ENCODE data around the gene CEP192.

Gene CEP192

DNA sequence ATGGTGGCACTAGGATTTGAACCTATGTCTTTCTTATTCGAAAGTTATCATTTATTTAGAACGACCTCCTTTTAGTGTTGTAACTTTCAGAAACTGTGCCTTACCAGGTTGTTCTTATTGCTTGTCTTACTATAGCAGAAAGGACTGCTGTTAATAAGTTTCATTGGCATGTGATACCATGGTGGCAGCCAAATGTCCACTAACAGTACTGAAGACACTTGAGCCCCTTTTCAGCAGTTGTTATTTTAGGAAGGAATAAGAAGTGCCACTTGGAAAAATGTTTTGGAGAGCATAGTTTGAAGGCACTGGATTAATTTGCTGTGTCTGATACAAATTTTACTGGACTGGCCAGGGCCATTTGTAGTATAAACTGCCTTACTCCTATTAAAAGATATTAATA is 37.7 kb downstream of the CEP192 start:
- TF ChIP-seq, protein P1, sequence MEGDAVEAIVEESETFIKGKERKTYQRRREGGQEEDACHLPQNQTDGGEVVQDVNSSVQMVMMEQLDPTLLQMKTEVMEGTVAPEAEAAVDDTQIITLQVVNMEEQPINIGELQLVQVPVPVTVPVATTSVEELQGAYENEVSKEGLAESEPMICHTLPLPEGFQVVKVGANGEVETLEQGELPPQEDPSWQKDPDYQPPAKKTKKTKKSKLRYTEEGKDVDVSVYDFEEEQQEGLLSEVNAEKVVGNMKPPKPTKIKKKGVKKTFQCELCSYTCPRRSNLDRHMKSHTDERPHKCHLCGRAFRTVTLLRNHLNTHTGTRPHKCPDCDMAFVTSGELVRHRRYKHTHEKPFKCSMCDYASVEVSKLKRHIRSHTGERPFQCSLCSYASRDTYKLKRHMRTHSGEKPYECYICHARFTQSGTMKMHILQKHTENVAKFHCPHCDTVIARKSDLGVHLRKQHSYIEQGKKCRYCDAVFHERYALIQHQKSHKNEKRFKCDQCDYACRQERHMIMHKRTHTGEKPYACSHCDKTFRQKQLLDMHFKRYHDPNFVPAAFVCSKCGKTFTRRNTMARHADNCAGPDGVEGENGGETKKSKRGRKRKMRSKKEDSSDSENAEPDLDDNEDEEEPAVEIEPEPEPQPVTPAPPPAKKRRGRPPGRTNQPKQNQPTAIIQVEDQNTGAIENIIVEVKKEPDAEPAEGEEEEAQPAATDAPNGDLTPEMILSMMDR (conservative IDR thresholded peaks at IDR 0.05; ENCODE audit: low read depth, low read length): no peak
- no peak for DNase-seq (ENCODE audit: low read depth)
- no peak overlapping the region for H3K4me3 ChIP-seq (ENCODE audit: low read depth, low read length)

DNA sequence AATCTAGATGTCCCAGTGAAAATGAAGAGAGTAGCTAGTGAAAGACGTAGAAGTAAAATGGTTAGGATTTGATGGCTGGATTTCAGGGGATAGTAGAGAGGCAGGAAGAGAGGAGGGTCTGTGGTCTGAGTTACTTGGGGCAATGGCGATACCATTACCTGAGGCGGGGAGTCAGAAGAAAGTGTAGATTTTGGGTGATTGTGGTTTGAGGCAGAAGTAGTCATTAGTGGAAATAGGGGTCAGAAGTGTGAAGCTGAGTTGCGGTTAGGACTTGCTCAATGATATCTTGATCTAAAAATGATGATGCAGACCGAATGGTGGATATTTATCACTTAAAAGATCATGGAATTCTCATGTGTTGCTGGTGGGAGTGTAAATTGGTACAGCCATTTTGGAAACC is 41.0 kb downstream of the CEP192 start:
- no peak for DNase-seq (ENCODE audit: low read depth)
- no peak overlapping the region for H3K4me3 ChIP-seq (ENCODE audit: low read depth, low read length)
- TF ChIP-seq, protein P1 (conservative IDR thresholded peaks at IDR 0.05; ENCODE audit: low read depth, low read length): no peak

DNA sequence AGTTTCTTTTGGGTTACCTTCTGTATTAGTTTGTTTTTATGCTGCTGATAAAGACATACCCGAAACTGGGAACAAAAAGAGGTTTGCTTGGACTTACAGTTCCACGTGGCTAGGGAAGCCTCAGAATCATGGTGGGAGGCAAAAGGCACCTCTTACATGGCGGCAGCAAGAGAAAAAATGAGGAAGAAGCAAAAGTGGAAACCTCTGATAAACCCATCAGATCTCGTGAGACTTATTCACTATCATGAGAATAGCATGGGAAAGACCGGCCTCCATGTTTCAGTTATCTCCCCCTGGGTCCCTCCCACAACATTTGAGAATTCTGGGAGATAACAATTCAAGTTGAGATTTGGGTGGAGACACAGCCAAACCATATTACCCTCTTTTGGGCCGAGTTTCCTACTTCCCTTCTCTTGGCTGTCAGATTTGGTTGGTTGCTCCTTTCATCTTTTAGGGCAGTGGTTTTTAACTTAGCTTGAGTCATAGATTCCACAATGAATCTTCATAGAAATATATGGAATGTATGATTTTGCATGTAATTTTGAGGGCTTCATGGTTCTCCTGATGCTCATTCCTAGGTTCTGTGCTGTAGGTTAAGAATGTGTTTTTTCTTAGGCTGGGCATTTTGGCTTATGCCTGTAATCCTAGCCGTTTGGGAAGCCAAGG is 44.2 kb downstream of the CEP192 start:
- TF ChIP-seq, protein P1 (conservative IDR thresholded peaks at IDR 0.05; ENCODE audit: low read depth, low read length): no peak
- no peak overlapping the region for H3K4me3 ChIP-seq (ENCODE audit: low read depth, low read length)
- DNase-seq (ENCODE audit: low read depth): peak; percentile 2

DNA sequence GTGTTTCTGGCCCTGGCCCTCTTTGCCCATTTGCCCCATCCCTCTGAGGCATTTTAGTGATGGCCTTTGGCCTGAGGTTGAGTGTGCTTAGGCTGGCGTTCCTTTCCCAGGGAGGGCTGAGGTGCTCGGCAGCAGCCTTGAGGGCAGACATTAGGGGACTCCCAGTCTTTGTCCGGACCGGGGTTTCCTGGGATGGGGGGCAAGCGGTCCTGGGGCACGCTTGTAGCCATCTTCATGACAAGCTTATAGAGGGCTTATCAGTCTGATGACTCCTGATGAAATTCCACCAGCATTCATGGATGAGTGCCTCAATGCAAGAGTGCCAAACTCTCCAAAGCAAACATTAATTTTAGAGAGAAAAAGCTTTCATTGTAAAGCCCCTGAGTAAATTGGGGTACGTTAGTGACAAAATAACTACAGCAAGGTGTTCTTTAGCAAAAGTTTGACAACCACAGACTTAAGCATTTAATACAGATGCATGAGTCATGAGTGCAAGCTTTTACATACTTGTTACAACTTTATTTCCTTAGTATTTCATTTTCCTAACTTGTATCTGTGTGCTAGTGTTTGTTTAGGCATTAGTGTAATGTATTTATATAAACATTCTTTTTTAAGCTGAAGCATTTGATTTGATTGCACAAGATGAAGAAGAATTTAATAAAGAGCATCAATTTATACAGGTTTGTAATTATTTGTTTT is 45.6 kb downstream of the CEP192 start:
- peak; percentile 32 for DNase-seq (ENCODE audit: low read depth)
- TF ChIP-seq, protein P1 (conservative IDR thresholded peaks at IDR 0.05; ENCODE audit: low read depth, low read length): no peak
- H3K4me3 ChIP-seq (ENCODE audit: low read depth, low read length): no peak overlapping the region

DNA sequence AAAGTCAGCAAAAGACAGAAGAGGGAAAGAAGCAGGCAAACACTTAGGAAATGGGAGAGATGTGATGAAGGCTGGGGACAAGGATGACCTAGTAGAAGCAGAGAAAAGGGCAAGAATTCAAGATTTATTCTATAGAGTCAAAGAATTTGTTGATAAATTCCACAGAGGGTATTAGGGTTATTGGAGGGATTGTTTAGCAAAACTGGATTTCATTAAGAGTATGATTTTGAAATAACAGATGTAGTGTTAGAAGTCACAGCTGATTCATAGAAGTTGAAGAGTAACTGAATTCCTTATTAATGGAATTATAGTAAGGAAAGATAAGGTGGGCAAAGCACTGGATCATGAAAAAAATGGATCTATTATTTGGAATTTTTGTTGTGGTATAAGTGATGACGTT is 48.6 kb downstream of the CEP192 start:
- DNase-seq (ENCODE audit: low read depth): no peak
- no peak overlapping the region for H3K4me3 ChIP-seq (ENCODE audit: low read depth, low read length)
- TF ChIP-seq, protein P1 (conservative IDR thresholded peaks at IDR 0.05; ENCODE audit: low read depth, low read length): no peak

DNA sequence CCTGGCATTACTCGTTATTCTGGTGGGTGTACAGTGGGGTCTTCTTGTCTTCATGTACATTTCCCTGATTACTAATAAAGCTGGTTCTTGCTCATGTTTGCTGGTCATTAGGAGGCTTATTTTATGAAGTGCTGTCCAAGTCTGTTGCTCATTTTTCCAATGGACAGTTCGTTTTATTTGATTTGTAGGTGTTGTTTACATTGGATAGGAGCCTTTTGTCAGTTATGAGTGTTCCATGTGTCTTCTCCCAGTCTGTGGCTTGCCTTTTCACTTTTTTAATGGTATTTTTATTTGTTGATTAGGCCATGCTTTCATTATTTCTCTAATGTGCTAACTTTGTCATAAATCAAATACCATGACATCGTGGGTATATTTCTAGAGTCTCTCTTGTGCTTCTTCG is 51.9 kb downstream of the CEP192 start:
- TF ChIP-seq, protein P1 (conservative IDR thresholded peaks at IDR 0.05; ENCODE audit: low read depth, low read length): no peak

More for the DNA sequence above, 51.9 kb downstream of the CEP192 start:
- no peak overlapping the region for H3K4me3 ChIP-seq (ENCODE audit: low read depth, low read length)
- DNase-seq (ENCODE audit: low read depth): no peak

Measured in choroid plexus epithelial cell (primary cell).